Measurements from ENCODE around the gene GABRG3.
"Not testable (repeated sequence)": the region's sequence is repeated elsewhere in the genome, so short reads cannot be mapped to it uniquely, and the experiment has no call there.

Gene GABRG3

GRCh38 chr15:27359586-27359985, 388.6 kb downstream of the GABRG3 start:
- Mint-ChIP-seq H3K4me3 (no peak overlapping the region), H3K4me1 (ENCODE audit: low read depth) (no peaks in the 10 kb centered on the region), H3K27me3 (no peaks in the 10 kb centered on the region), H3K9me3 (no peaks in the 10 kb centered on the region), H3K27ac (no peak overlapping the region), H3K36me3 (ENCODE audit: low read depth) (no peaks in the 10 kb centered on the region)
- intact Hi-C loops (cut with micrococcal nuclease): no loop called here

GRCh38 chr15:27360316-27360715, 389.3 kb downstream of the GABRG3 start:
- no peaks in the 10 kb centered on the region for H3K27me3 Mint-ChIP-seq
- H3K27ac Mint-ChIP-seq: no peak overlapping the region
- no peaks in the 10 kb centered on the region for H3K36me3 Mint-ChIP-seq (ENCODE audit: low read depth)
- no peaks in the 10 kb centered on the region for H3K9me3 Mint-ChIP-seq
- H3K4me3 Mint-ChIP-seq: no peak overlapping the region
- intact Hi-C loops (cut with micrococcal nuclease): no loop called here
- no peaks in the 10 kb centered on the region for H3K4me1 Mint-ChIP-seq (ENCODE audit: low read depth)

GRCh38 chr15:27361438-27361837, 390.5 kb downstream of the GABRG3 start:
- intact Hi-C loops (cut with micrococcal nuclease): no loop called here
- Mint-ChIP-seq H3K27ac (no peak overlapping the region), H3K27me3 (no peaks in the 10 kb centered on the region), H3K4me3 (no peak overlapping the region), H3K9me3 (no peaks in the 10 kb centered on the region), H3K4me1 (ENCODE audit: low read depth) (no peaks in the 10 kb centered on the region), H3K36me3 (ENCODE audit: low read depth) (no peaks in the 10 kb centered on the region)

GRCh38 chr15:27365456-27365855, 394.5 kb downstream of the GABRG3 start:
- H3K27me3 Mint-ChIP-seq: no peaks in the 10 kb centered on the region
- intact Hi-C loops (cut with micrococcal nuclease): no loop called here
- H3K27ac Mint-ChIP-seq: no peak overlapping the region
- H3K9me3 Mint-ChIP-seq: no peaks in the 10 kb centered on the region
- H3K4me3 Mint-ChIP-seq: no peak overlapping the region
- H3K4me1 Mint-ChIP-seq (ENCODE audit: low read depth): no peaks in the 10 kb centered on the region
- H3K36me3 Mint-ChIP-seq (ENCODE audit: low read depth): no peaks in the 10 kb centered on the region

- H3K27ac Mint-ChIP-seq; H3K4me3 Mint-ChIP-seq; H3K4me1 Mint-ChIP-seq (ENCODE audit: low read depth); intact Hi-C loops (cut with micrococcal nuclease); H3K36me3 Mint-ChIP-seq (ENCODE audit: low read depth); H3K27me3 Mint-ChIP-seq: not testable (repeated sequence)
- peaks cover 16% of the 10 kb centered on the region for H3K9me3 Mint-ChIP-seq
Measured at GRCh38 chr15:27377391-27377790, 406.4 kb downstream of the GABRG3 start.

- intact Hi-C loops (cut with micrococcal nuclease): no loop called here
Measured at GRCh38 chr15:27382361-27383025, 411.5 kb downstream of the GABRG3 start.

GRCh38 chr15:27383726-27384125, 412.7 kb downstream of the GABRG3 start:
- intact Hi-C loops (cut with micrococcal nuclease): no loop called here
- Mint-ChIP-seq H3K4me1 (ENCODE audit: low read depth) (no peaks in the 10 kb centered on the region), H3K4me3 (no peak overlapping the region), H3K36me3 (ENCODE audit: low read depth) (no peaks in the 10 kb centered on the region), H3K27ac (no peak overlapping the region), H3K9me3 (peaks cover 42% of the 10 kb centered on the region), H3K27me3 (no peaks in the 10 kb centered on the region)

More at GRCh38 chr15:27382361-27383025, 411.5 kb downstream of the GABRG3 start:
- Mint-ChIP-seq H3K4me3 (no peak overlapping the region), H3K36me3 (ENCODE audit: low read depth) (no peaks in the 10 kb centered on the region), H3K4me1 (ENCODE audit: low read depth) (no peaks in the 10 kb centered on the region), H3K9me3 (peaks cover 31% of the 10 kb centered on the region), H3K27ac (no peak overlapping the region), H3K27me3 (no peaks in the 10 kb centered on the region)

- intact Hi-C loops (cut with micrococcal nuclease): no loop called here
- Mint-ChIP-seq H3K27me3 (no peaks in the 10 kb centered on the region), H3K27ac (no peak overlapping the region), H3K36me3 (ENCODE audit: low read depth) (no peaks in the 10 kb centered on the region), H3K4me1 (ENCODE audit: low read depth) (no peaks in the 10 kb centered on the region), H3K9me3 (peaks cover 53% of the 10 kb centered on the region), H3K4me3 (no peak overlapping the region)
Measured at GRCh38 chr15:27392163-27392562, 421.2 kb downstream of the GABRG3 start.

- Mint-ChIP-seq H3K36me3 (ENCODE audit: low read depth) (no peaks in the 10 kb centered on the region), H3K27me3 (no peaks in the 10 kb centered on the region), H3K27ac (no peak overlapping the region), H3K9me3 (peaks cover 39% of the 10 kb centered on the region), H3K4me3 (no peak overlapping the region), H3K4me1 (ENCODE audit: low read depth) (no peaks in the 10 kb centered on the region)
- intact Hi-C loops (cut with micrococcal nuclease): no loop called here
Measured at GRCh38 chr15:27396521-27396920, 425.5 kb downstream of the GABRG3 start.

- H3K4me3 Mint-ChIP-seq: no peak overlapping the region
- no peak overlapping the region for H3K27ac Mint-ChIP-seq
- intact Hi-C loops (cut with micrococcal nuclease): no loop called here
- no peaks in the 10 kb centered on the region for H3K27me3 Mint-ChIP-seq
- H3K9me3 Mint-ChIP-seq: peaks cover 43% of the 10 kb centered on the region
- no peaks in the 10 kb centered on the region for H3K4me1 Mint-ChIP-seq (ENCODE audit: low read depth)
- no peaks in the 10 kb centered on the region for H3K36me3 Mint-ChIP-seq (ENCODE audit: low read depth)
Measured at GRCh38 chr15:27396996-27397395, 426.0 kb downstream of the GABRG3 start.

GRCh38 chr15:27398631-27399161, 427.7 kb downstream of the GABRG3 start:
- Mint-ChIP-seq H3K27ac (no peak overlapping the region), H3K9me3 (peaks cover 43% of the 10 kb centered on the region)

GRCh38 chr15:27399241-27399640, 428.3 kb downstream of the GABRG3 start:
- H3K4me3 Mint-ChIP-seq: no peak overlapping the region
- H3K4me1 Mint-ChIP-seq (ENCODE audit: low read depth): no peaks in the 10 kb centered on the region
- H3K9me3 Mint-ChIP-seq: peaks cover 43% of the 10 kb centered on the region
- H3K27me3 Mint-ChIP-seq: no peaks in the 10 kb centered on the region
- intact Hi-C loops (cut with micrococcal nuclease): no loop called here
- H3K36me3 Mint-ChIP-seq (ENCODE audit: low read depth): no peaks in the 10 kb centered on the region
- H3K27ac Mint-ChIP-seq: no peak overlapping the region

More at GRCh38 chr15:27398631-27399161, 427.7 kb downstream of the GABRG3 start:
- H3K4me1 Mint-ChIP-seq (ENCODE audit: low read depth): no peaks in the 10 kb centered on the region
- H3K27me3 Mint-ChIP-seq: no peaks in the 10 kb centered on the region
- intact Hi-C loops (cut with micrococcal nuclease): no loop called here
- H3K4me3 Mint-ChIP-seq: no peak overlapping the region
- H3K36me3 Mint-ChIP-seq (ENCODE audit: low read depth): no peaks in the 10 kb centered on the region

GRCh38 chr15:27401471-27401870, 430.5 kb downstream of the GABRG3 start:
- intact Hi-C loops (cut with micrococcal nuclease): no loop called here
- no peaks in the 10 kb centered on the region for H3K27me3 Mint-ChIP-seq
- no peak overlapping the region for H3K27ac Mint-ChIP-seq
- peaks cover 30% of the 10 kb centered on the region for H3K9me3 Mint-ChIP-seq
- no peaks in the 10 kb centered on the region for H3K4me1 Mint-ChIP-seq (ENCODE audit: low read depth)
- no peak overlapping the region for H3K4me3 Mint-ChIP-seq
- H3K36me3 Mint-ChIP-seq (ENCODE audit: low read depth): no peaks in the 10 kb centered on the region

GRCh38 chr15:27408428-27408827, 437.4 kb downstream of the GABRG3 start:
- no peaks in the 10 kb centered on the region for H3K36me3 Mint-ChIP-seq (ENCODE audit: low read depth)
- no peak overlapping the region for H3K4me3 Mint-ChIP-seq
- no peaks in the 10 kb centered on the region for H3K4me1 Mint-ChIP-seq (ENCODE audit: low read depth)
- intact Hi-C loops (cut with micrococcal nuclease): no loop called here
- H3K27me3 Mint-ChIP-seq: no peaks in the 10 kb centered on the region
- H3K27ac Mint-ChIP-seq: no peak overlapping the region
- H3K9me3 Mint-ChIP-seq: peaks cover 28% of the 10 kb centered on the region
